Subcutaneous abdominal adipose tissue (tissue), 5 donors: ENCODE results near the gene CLBA1.
A peak's percentile ranks its signal among the peaks of the same experiment; 100 is the strongest.

Source experiments
- H3K27ac ChIP-seq: one replicate; pipeline ENCODE4 v1.7.0; 2013; ENCODE audit warnings: low read depth, mild to moderate bottlenecking, inconsistent platforms, low read length, moderate library complexity
- H3K27me3 ChIP-seq, 5 donors: one replicate each; pipeline ENCODE4 v1.7.0; 2013; ENCODE audit warnings: low read length in 5 of 5, inconsistent platforms in 1 of 5; ENCODE audit not compliant: control insufficient read depth in 5 of 5, insufficient read depth in 4 of 5
- H3K36me3 ChIP-seq, 5 donors: one replicate each; pipeline ENCODE4 v1.7.0; 2013; ENCODE audit warnings: low read length in 5 of 5; ENCODE audit not compliant: control insufficient read depth in 5 of 5, insufficient read depth in 5 of 5
- H3K4me1 ChIP-seq, 5 donors: one replicate each; pipeline ENCODE4 v1.7.0; 2013; ENCODE audit warnings: low read length in 5 of 5, mild to moderate bottlenecking in 3 of 5, moderate library complexity in 1 of 5; ENCODE audit not compliant: control insufficient read depth in 5 of 5, insufficient read depth in 5 of 5
- H3K4me3 ChIP-seq, 5 donors: one replicate each; pipeline ENCODE4 v1.7.0; 2013; ENCODE audit warnings: low read length in 5 of 5, low read depth in 1 of 5
- H3K9ac ChIP-seq, 5 donors: one replicate each; pipeline ENCODE4 v1.7.0; 2013; ENCODE audit warnings: low read length in 5 of 5, mild to moderate bottlenecking in 4 of 5, moderate library complexity in 3 of 5
- H3K9me3 ChIP-seq, 5 donors: one replicate each; pipeline ENCODE4 v1.7.0; 2013; ENCODE audit warnings: low read length in 5 of 5; ENCODE audit not compliant: control insufficient read depth in 5 of 5
- donor health status: healthy.
- donor health status: healthy.
- donor health status: healthy.
- donor health status: healthy.
- donor health status: healthy.

CLBA1 gene

DNA sequence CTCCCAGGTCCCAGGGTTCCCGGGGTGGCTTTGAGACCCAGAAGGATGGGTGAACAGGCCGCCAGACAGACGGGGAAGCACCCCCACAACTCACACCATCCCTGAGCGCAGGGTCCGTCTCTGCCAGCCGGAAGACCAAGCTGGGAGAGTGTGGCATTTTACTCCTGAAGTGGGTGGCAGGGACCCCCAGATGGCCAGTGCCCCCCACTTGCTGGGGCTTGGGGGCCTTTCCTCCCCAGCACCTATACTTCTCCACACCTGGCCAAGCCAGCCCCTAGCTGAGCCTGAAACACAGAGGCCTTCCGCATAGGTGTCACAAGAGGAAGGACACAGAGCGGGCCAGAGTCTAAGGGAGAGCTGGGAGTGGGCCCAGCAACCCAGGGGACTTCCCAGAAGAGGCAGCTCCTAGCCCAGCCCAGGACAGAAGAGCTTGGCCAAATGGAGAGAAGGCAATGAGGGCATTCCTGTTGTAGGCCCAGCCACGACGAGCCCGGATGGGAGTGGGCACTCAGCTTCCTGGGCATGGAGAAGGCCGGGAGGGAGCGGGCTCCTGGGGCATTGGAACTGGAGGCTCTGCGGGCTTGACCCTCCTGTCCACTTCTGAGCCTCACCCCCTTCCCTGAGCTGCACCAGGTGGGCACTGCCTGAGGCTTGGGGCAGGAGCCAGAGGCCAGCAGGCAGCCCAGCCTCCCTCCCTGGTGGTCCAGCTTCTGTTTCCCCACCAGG is 10.8 kb upstream of the CLBA1 start:
- peaks cover 15 to 41% (median 31%) of the 10 kb centered on the region in 5 donors for H3K27me3 ChIP-seq
- no peak overlapping the region for H3K27ac ChIP-seq
- no peak overlapping the region for H3K4me3 ChIP-seq
- no peaks in the 10 kb centered on the region for H3K36me3 ChIP-seq
- H3K9ac ChIP-seq, result no peak overlapping the region
- H3K4me1 ChIP-seq, result peaks cover 9 to 69% (median 60%) of the 10 kb centered on the region in 5 donors
- H3K9me3 ChIP-seq, result no peaks in the 10 kb centered on the region

DNA sequence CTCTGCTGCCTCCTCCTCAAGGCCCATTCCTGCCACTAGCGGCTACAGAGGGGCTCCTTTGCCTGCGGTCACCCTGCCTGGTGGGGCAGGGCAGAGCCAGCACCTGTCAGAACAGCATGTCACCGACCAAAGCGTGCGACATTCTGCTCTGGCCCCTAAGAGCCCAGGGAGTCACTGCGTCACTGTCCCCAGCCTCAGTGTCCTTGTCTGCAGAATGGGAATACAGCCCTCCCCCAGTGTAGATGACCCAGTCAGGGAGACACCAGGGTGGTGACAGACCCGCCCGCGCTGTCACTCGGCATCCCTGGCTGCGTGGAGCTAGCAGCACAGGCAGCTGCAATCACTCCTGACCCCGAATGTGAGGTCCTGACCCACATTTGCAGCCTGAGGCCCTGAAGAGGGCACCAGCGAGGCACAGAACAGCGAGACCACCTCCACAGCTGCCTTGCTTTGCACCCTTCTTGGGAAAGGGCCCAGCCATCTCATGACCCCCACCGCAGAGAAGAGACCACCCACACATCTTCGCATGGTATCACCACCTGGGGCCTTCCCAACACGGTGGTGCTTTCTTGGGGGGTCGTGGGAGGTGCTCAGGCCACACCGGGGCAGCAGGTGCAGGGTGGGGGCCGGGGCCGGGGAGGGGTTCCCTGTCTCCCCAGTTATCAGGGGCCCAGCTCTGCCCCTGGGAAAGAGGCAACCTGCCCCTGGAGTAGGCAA is 9.9 kb upstream of the CLBA1 start:
- H3K36me3 ChIP-seq, result no peaks in the 10 kb centered on the region
- peaks cover 9 to 72% (median 60%) of the 10 kb centered on the region in 5 donors for H3K4me1 ChIP-seq
- no peak overlapping the region for H3K9ac ChIP-seq
- H3K27ac ChIP-seq, result no peak overlapping the region
- peaks cover 9 to 41% (median 25%) of the 10 kb centered on the region in 5 donors for H3K27me3 ChIP-seq
- no peaks in the 10 kb centered on the region for H3K9me3 ChIP-seq
- no peak overlapping the region for H3K4me3 ChIP-seq

DNA sequence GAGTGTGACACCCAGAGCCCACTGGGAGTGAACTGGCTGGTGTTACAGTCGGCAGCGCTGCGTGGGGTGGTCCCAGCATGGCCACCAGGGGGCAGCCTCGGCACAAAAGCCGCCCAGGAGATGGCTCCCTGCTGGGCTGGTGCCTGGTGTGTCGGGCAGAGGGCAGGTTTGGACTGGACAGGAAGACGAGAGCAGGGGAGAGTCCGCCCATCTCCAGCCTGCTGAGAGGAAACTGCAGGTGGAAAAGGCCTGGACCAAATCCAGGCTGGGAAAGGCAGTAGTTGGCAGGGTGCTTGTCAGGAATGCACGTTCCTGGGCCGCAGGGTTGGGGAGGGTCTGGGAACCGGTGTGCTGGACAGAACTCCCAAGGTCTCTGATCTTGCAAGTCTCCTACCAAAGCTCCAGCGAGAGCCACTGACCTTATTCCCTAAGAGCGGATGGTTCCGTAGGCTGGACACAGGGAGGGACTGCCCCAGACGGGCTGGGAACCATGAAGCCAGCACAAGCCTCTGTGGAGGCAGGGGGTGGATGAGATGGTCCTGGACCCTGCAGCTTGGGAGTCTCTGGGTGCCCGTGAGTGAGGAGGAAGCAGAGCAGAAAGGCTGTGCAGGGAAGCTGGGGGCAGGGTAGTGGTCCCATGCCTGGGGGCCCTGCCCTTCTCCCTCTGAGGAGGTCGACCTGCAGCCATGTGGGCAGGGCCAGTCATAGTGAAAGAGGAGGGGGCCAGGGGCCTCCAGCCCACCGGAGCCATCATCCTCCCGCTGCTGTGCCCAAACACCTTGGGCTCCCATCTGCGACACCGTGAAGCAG is 9.2 kb upstream of the CLBA1 start:
- Histone ChIP-seq H3K36me3 (no peaks in the 10 kb centered on the region), H3K27me3 (peaks cover 9 to 37% (median 25%) of the 10 kb centered on the region in 5 donors), H3K4me3 (peak overlapping the region in 2 of 5 donors; percentile 9 to 29), H3K9me3 (no peaks in the 10 kb centered on the region), H3K9ac (no peak overlapping the region), H3K27ac (no peak overlapping the region), H3K4me1 (peaks cover 9 to 67% (median 57%) of the 10 kb centered on the region in 5 donors)

DNA sequence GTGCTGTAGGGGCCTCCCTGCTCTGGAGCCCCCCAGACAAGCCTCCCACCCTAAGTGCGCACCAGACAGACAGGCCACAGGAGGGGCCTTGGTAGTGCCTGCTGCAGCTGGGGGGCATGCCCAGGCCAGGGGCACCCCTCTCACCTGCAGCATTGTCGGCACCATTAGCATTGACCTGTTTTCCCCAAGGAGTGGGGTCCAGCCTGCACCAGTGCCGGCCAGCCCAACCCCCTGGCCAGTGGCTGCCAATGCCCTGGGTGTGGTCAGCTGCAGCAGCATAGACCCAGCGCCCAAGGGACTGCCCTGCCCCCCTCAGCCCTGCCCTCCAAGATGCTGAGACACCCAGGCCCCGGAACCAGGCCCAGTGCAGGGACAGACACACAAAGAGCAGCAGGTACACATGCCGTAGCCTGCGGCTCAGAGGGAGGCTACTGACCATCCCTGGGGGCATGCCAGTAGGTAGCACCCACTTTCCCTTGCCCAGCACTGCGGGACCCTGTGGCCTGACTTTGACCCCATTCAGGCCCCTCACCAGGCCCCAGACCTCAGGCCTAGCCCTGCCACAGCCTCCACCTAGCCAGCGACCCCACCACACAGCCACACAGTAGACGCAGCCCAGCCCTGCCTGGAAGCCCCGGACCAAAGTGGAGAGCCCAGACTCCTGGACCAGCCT is 8.4 kb upstream of the CLBA1 start:
- Histone ChIP-seq H3K27me3 (peaks cover 8 to 33% (median 19%) of the 10 kb centered on the region in 5 donors), H3K4me3 (peak overlapping the region in 3 of 5 donors; percentile 58 to 66 (median 59)), H3K4me1 (peaks cover 9 to 62% (median 50%) of the 10 kb centered on the region in 5 donors), H3K9me3 (no peaks in the 10 kb centered on the region), H3K27ac (no peak overlapping the region), H3K36me3 (no peaks in the 10 kb centered on the region), H3K9ac (peak overlapping the region in 2 of 5 donors; percentile 35 to 71)

DNA sequence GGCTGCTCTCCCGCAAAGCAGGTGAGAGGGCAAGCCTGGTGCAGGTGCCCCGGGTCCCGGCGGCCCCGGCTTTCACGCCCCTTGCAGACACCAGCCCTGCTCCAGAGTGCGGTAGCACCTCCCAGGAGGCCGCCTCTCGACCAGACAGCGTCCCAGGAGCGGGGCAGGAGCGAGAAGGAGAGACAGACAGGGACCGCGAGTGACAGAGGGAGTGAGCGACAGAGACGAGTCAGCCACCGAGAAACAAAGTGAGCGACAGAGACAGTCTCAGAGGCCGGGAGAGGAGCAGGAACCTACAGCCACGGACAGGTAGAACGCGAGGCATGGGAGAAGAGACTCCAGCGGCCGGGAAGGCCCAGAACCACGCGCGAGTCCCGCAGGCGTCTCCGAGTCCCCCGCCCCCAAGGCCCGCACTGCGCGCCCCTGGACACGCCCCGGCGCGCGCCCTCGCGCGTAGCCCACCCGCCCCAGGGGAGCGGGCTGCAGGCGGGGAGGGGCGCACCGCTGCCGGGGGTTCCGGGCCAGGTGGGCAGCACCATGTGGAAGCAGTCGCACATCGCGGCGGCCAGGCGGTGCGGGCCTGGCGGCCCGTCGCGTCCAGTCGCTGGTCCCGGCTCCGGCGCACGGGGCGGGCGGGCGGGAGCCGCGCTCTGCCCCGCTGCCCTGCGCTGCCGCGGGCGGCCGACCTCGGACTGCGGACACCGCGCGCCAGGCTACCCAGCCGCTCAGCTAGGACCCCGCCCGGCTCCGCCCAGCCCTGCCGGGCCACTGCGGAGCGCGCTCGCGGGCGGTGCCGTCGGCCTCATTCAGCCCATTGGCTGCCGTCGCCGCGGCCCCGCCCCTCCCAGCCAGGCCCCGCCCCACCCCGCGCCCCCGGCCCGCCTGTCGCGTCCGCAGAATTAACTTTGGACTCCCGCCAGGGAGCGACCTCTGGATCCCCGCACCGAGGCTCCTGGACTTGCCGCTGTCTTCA is 7.6 kb upstream of the CLBA1 start, which contains the start of gene AHNAK2:
TSS of gene AHNAK2 (minus strand) at position 694 of the 973 bp plus-strand sequence. CDS start at position 557, 137 bp downstream.
- no peaks in the 10 kb centered on the region for H3K9me3 ChIP-seq
- H3K4me1 ChIP-seq, result peaks cover 9 to 54% (median 42%) of the 10 kb centered on the region in 5 donors
- no peaks in the 10 kb centered on the region for H3K36me3 ChIP-seq
- no peak within 1 kb of the TSS for H3K27ac ChIP-seq
- peak within 1 kb of the TSS in 4 of 5 donors; percentile 2 to 71 (median 29) for H3K9ac ChIP-seq
- H3K27me3 ChIP-seq, result peaks cover under 1 to 25% (median 11%) of the 10 kb centered on the region in 5 donors
- peak within 1 kb of the TSS; percentile 53 to 72 (median 59) for H3K4me3 ChIP-seq

DNA sequence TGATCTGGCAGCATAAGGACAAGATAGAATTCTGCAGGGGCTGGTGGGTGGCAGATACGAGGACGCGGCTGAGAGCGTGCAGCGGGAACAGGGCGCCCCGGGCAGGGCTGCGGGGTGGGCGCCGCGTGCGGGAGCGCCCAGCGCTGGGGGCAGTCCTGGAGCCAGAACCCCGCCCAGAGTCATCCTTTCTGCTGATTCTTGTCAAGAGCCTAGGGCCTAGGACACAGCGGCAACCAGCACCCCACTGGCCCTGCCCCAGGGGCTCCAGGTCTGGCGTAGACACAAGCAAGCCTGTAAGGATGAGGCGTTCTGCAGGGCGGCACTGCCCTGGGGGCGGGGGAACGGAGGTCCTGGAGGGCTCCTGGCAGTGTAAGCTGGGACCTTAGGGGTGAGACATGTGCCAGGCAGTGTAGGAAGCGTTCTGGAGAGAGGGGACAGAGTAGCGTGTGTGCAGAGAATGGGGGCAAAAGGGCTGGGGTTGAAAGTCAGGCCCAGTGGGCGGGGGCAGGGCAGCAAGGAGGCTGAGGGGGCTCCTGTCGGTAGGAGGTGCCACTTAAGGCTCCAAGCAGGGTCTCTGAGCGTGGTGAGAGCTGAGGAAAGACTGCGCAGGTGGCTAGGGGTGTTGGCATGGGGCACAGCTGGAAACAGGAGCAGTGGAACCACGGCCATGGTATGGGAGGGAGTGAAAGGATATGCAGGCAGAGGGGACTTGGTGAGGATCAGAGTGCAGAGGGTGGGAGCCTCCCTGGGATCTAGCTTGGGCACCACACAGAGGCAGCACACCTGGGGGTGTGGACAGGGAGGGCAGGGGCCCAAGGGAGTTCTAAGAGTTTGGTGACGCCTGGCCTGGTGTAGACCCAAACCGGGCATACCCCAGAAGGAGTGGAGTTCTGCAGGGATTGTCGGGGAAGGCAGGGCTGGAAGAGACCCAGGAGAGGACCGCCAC is 6.6 kb upstream of the CLBA1 start:
- peaks cover 0 to 17% (median 5%) of the 10 kb centered on the region in 5 donors for H3K27me3 ChIP-seq
- H3K4me3 ChIP-seq, result peak overlapping the region in 2 of 5 donors; percentile 40 to 66
- H3K36me3 ChIP-seq, result no peaks in the 10 kb centered on the region
- H3K9me3 ChIP-seq, result no peaks in the 10 kb centered on the region
- H3K27ac ChIP-seq, result no peak overlapping the region
- H3K9ac ChIP-seq, result no peak overlapping the region
- H3K4me1 ChIP-seq, result peaks cover 9 to 45% (median 33%) of the 10 kb centered on the region in 5 donors

DNA sequence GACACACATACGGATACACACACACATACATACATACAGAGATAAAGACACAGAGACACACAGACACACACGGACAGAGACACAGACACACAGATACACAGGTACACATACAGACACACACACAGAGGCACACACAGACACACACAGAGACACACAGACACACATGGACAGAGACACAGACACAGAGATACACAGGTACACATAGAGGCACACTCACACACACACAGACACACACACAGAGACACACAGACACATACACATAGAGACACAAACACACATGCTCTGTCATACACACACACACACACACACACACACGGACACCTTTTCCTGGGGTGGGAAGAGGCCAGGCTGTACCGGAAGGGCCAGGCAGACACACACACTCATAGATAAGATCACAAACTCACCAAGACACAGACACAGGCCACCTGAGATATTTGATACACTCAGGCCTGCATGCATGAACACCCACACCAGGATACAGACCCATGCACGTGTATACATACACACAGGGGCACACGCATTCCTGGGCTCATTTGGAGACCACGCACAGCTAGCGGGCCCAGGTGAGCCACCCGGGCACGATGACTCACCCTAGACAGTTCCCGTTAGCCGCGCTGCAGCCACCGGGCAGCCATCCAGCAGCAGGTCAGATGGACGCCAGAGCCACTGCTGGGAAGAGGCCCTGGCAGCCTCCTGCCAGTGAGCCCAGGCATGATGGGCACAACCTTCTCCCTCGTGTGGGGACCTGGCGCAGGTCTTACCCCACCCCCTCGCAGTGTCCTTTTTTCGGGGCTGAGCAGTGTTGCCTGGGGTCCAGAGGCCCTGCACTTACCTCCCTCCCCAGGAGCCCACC is 5.6 kb upstream of the CLBA1 start:
- Histone ChIP-seq H3K9me3 (no peaks in the 10 kb centered on the region), H3K9ac (no peak overlapping the region), H3K36me3 (no peaks in the 10 kb centered on the region), H3K4me1 (peaks cover 9 to 38% (median 28%) of the 10 kb centered on the region in 5 donors), H3K27ac (no peak overlapping the region), H3K4me3 (no peak overlapping the region), H3K27me3 (peaks cover 0 to 11% (median 3%) of the 10 kb centered on the region in 5 donors)
